ENCODE data around the gene NT5E.
A peak's percentile ranks its signal among the peaks of the same experiment; 100 is the strongest.
"Not testable (repeated sequence)": the region's sequence is repeated elsewhere in the genome, so short reads cannot be mapped to it uniquely, and the experiment has no call there.

NT5E gene

GRCh38 chr6:85449818-85450759 is at the start of gene NT5E:
Gene NT5E, plus strand, starts transcription at chr6:85450083. Its CDS starts 57 bp downstream, at chr6:85450140.
- DNase-seq: peak; percentile 31

- no peak for DNase-seq
These were observed 49.6 kb upstream of the NT5E start for GRCh38 chr6:85400331-85400730.

GRCh38 chr6:85401186-85402021 is 48.5 kb upstream of the NT5E start:
- no peak for DNase-seq

- DNase-seq: no peak
These were observed 47.8 kb upstream of the NT5E start for GRCh38 chr6:85402071-85402470.

GRCh38 chr6:85402922-85403321 is 47.0 kb upstream of the NT5E start:
- DNase-seq: no peak

- no peak for DNase-seq
These were observed 46.4 kb upstream of the NT5E start for GRCh38 chr6:85403331-85404015.

GRCh38 chr6:85404016-85404563 is 45.8 kb upstream of the NT5E start:
- DNase-seq: not testable (repeated sequence)

GRCh38 chr6:85404564-85405174 is 45.2 kb upstream of the NT5E start:
- DNase-seq: no peak

- DNase-seq: no peak
These were observed 44.6 kb upstream of the NT5E start for GRCh38 chr6:85405175-85405852.

- DNase-seq: no peak
These were observed 44.1 kb upstream of the NT5E start for GRCh38 chr6:85405853-85406198.

GRCh38 chr6:85406641-85407075 is 43.2 kb upstream of the NT5E start:
- no peak for DNase-seq

- DNase-seq: no peak
These were observed 41.8 kb upstream of the NT5E start for GRCh38 chr6:85408039-85408438.

- DNase-seq: no peak
These were observed 36.9 kb upstream of the NT5E start for GRCh38 chr6:85412911-85413430.

GRCh38 chr6:85416049-85416448 is 33.8 kb upstream of the NT5E start:
- DNase-seq: no peak

GRCh38 chr6:85416766-85417165 is 33.1 kb upstream of the NT5E start:
- no peak for DNase-seq

- DNase-seq: no peak
These were observed 32.5 kb upstream of the NT5E start for GRCh38 chr6:85417336-85417735.

- no peak for DNase-seq
These were observed 31.8 kb upstream of the NT5E start for GRCh38 chr6:85418059-85418458.

- no peak for DNase-seq
These were observed 30.7 kb upstream of the NT5E start for GRCh38 chr6:85419046-85419759.

GRCh38 chr6:85420551-85420950 is 29.3 kb upstream of the NT5E start:
- DNase-seq: no peak

GRCh38 chr6:85421181-85421580 is 28.7 kb upstream of the NT5E start:
- DNase-seq: no peak

- no peak for DNase-seq
These were observed 27.9 kb upstream of the NT5E start for GRCh38 chr6:85421972-85422371.

Measured in NCI-H526 treated with DMSO at 0.1 percent for 48 hours (cell line).